ENCODE results near the gene IQUB.
"Not testable (repeated sequence)": the region's sequence is repeated elsewhere in the genome, so short reads cannot be mapped to it uniquely, and the experiment has no call there.

IQUB gene

DNA sequence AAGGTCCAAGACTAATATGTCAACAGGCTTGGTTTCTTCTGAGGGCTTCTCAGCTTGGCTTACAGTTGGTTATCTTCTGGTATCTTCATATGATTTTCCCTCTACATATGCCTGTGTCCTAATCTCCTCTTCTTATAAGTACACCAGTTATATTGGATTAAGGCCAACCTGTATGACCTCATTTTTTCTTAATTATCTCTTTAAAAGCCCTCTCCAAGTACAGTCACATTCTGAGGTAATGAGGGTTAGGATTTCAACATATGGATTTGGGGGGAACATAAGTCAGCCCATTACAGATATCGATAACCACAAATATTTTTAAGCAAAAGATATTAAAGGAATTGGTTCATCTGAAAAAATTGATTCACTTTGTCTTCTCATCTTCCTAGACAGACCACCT lies 49.2 kb downstream of the IQUB start:
- DNase-seq = no peak

DNA sequence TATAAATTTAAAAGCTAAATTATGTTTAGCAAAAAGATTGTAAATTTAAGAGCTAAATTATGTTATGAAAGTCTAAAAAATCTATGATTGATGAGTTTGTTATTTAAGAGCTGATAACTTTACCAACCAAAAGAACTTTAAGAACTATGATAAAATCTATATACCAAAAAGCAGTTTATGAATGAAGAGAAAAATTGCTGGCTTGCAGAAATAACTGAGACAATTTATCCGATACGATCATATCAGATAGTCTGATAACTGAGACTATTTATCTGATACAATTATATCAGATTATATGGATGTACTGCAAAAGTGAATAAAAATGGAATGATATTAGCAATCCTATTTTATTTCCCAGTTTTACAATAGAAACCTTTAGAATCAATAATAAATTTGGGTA lies 50.2 kb downstream of the IQUB start:
- no peak for DNase-seq

DNA sequence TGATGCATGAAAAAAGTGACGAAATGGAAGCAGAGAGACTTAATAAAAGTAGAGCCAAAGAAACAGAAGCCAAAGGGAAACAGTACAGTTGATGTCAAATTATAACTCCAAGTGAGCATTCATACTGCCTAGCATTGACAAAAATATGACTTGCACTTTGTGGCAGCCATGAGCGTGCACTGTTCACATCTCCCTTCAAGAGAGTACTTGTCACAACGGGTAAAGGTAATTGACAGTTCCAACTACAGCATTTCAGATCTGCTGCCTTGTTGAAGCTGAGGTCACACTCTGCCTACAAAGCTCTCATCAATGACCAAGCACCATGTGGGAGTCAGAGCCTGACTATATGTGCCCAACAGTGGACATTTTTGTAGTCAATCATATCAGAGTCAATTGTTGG lies 54.3 kb downstream of the IQUB start:
- no peak for DNase-seq

DNA sequence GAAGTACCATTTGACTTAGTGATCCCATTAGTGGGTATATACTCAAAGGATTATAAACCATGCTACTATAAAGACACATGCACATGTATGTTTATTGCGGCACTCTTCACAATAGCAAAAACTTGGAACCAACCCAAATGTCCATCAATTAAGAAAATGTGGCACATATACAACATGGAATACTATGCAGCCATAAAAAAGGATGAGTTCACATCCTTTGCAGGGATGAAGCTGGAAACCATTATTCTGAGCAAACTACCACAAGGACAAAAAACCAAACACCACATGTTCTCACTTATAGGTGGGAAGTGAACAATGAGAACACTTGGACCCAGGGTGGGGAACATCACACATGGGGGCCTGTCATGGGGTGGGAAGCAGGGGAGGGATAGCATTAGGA lies 56.3 kb downstream of the IQUB start:
- DNase-seq = not testable (repeated sequence)

DNA sequence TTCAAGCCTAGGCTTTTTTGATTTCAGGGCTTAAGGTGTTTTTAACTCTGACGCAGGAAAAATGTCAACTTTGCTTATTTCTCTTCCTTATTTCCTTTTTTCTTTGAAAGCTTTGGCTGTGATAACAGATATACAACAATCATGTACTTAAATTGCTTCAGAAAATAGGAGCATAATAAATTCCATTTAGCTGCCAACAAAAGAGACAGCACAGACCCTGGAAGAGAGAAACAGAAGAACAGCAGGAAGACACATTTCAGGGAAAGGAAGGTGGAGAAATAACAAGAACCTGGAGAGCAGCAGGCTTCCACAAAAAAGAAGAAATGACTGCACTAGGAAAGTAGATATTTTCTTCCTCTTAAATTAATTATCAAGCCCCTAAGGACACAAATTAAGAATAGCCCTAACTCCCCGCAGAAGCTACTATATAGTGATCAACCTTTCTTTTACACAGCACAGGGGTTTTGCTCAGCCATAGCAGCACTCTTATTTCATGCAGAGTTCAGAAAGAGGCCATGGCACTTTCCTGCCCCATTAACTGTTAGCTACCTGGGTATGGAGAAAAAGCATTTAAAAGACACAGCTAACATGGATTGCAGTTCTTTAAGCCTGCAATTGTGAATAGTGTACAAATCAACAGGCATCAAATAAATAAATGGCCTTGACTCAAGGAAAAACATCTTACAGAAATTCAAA lies 61.5 kb downstream of the IQUB start:
- DNase-seq = no peak

DNA sequence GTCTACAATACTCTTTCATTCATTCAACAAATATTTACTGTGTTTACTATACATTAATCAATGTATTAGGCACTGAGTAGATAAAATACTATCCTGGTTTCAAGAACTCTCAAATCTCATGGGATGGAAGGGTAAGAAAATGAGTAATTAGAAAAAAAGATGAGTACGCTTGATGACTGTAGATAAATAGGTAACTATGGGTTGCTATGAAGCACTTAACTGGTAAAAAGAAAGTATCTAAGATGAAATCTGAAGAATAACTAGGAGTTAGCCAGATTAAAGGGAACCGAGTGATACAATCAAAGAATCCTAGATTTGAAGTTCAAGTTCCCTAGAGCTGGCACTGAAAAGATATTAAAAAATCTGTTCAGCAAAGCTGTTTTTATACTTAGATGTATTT lies 62.1 kb downstream of the IQUB start:
- DNase-seq = no peak

DNA sequence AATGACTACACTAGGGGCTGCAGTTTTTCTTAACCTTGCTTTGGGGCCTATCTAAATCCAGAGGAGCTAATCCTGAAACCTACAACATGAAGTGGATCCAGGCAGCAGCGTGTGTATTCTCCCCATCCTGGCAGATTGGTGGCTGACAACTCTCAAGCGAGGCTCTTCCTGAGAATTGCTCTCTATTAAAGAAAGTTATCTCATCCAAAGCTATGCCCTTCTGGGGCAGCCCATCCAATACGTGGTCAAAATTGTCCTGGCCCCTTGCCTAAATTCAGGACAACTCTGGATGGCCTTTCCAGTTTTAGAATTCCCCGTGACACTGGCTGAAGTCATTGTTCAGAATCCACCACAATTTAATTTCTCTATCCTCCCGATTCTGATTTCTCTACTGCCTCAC lies 66.1 kb downstream of the IQUB start:
- DNase-seq = no peak

DNA sequence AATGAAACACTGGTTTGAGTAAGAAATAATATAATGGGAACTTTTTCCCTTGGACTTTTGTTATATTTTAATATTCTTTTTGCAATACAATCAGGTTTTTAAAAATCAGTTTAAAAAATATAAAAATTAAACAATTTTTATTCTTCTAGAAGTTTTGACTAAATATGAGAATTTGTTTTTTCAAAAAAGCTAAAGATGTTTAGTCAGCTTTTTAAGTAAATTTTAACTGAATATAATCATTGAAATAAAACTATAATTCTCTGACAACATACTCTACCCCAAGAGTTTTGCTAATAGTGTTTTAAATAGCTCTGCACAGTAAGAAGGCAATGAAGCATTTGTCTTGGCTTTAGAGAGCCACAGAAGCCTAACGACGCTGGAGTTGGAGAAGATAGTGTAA lies 70.5 kb downstream of the IQUB start:
- no peak for DNase-seq

DNA sequence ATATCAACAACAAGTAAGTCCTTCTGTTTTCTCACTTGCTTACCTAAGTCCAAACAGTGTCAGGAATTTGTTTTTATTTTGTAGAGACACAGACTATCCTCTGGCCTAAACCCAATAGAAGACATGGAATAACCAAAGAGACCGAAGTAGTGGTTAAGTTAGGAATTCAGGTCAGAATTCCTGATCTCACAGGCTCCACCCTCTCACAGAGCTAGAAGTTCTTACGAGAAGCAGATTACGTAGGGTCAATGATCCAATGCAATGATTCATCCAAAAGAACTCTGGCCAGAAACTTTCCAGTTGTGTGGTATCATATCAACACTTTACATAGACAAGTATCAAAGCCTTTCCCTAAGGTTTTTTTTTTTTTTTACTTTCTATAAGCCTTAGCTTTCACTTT lies 73.8 kb downstream of the IQUB start:
- DNase-seq = no peak

DNA sequence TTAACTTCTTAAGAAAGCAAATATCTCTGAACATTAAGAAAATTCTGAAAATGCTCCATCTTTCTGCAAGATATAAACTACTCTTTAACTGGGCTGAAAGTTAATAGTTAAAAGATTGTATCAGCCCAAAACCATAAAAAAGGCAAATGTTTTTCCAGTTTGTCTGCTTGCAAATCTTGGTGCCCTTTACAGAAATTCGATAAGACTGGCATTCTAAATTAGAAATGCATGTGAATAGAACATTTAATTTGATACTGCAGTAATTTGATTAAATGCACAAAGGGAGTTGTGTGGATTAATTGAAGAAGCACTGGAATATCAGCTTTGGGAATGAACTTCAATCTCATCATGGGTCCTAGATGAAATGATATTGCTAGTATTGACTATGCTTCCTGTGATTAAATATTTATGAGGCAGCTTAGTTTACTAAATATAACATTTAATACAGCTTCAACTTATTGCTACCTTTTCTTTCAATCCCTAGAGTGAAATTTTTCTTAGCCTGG lies 78.4 kb downstream of the IQUB start:
- no peak for DNase-seq

DNA sequence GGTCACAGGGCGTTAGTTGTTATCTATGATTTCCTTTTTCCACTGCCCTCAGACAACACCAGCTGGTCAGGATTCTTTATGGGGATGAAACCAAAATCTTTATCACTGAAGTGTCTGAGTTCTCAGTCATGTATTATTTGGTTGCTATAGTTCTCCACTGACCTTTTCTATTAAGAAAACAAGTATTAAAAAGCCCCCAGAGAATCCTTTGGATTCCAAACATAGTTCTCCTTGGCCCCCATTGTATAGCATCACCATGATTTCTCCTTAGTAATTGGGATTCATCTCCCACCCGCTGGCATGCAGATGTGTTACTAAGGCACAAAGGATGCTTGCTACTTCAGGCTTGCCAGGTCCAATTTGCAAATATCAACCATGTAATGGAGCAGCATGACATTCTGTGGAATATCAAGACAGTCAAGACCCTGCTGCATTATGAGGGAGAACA lies 94.3 kb downstream of the IQUB start:
- DNase-seq = no peak

DNA sequence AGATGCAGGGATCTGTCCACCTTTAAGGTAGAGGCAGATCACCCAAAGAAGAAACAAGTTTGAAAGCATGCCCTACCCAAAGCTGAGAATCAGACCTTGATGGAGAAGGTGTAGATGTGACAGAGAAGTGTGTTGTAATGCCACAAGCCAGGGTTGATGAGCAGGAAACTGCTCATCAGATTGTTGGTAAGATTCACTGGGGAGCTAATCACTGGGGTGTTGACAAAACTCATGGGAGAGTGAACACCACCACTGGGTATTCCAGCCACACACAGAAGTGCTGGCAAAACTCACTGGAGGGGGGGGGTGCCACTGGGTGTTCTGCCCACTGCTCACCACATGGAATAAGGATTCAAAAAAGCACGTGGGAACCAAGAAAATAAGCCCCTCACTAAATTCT lies 95.2 kb downstream of the IQUB start:
- DNase-seq = no peak

DNA sequence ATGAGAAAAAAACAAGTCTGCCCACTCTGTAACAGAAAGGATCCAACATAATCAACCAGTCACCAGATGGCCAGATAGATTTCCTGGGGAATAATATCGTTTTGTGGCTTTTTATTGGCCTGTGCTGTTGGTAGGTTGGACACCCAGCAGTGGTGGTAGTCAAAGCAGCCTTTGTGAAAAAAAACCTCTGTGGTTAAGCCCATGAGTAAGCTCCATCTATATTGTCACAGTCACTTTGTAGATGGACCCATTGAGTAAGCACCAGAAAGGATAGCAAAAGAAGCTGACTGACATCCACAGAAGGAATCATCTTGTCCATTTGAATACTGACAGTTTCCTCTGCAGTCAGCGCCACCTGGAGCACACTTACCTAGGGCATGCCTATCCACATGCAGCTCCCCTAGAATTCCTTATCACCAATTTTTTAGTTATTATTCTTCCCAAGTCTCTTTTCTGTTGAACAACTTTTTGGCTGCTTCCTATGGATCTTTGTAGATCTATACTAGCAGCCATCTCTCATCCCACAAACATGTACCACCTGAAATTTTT lies 96.9 kb downstream of the IQUB start:
- no peak for DNase-seq

DNA sequence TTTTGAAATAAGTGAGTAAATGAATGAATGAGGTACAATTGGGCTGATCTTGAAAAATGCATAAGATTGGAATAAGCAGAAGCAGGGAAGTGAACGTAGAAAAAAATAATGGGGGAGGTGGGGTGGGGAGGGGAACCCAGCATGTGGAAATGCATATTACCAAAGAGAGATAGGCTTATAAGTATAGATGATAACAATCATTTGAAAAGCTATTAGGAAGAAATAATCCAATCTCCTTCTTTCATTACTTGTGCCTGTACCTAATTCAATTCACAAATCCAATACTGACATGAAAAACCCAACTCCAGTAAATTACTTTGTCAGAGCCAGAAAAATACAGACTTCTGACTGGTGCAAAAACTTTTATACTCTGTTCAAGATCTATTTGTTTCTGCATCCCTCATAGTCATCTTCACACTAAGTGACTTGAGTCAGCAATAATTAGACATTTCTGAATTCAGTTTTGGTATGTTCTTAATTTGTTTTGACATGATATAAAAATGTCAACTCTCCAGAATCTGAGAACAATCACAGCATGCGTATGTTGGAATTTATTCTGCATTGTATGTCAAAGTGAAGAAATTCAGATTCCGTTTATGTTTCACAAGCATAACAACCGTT lies 99.2 kb downstream of the IQUB start:
- DNase-seq = no peak

DNA sequence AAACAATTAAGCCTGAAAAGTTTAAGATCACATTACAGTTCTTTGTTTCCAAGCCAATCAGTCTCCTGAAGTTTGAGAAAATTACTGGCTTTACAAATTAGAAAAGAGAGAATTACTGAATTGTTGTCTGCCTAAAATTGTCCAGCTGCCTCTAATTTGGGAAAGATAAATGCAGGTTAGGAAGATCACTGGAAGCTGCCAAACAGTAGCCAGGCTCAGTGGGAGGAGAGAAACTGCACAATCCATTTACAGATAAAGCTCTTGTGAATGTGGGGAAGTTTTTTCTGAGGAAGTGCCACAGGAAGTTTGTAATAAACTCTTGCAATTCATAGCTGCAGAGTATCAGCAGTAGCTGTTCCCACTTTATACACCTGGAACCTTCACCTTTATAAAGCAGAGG lies 100.7 kb downstream of the IQUB start:
- peak; percentile 83 for DNase-seq

DNA sequence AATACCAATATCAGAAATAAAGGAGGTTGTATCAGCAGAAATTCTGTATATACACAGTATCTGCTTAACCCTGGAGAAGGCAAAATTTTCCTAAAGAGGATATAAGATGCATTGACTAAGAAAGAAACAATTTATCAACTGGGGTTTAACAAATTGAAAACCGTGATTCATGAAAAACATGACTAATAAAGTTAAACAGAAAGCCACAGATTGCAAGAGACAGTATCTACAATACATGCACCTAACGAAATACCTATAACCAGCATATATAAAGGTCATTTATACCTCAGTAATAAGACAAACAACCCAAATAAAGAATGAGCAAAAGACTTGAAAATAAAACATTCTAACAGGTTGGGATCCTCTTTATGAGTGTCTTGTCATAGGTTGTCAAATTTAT lies 101.8 kb downstream of the IQUB start:
- DNase-seq = no peak

DNA sequence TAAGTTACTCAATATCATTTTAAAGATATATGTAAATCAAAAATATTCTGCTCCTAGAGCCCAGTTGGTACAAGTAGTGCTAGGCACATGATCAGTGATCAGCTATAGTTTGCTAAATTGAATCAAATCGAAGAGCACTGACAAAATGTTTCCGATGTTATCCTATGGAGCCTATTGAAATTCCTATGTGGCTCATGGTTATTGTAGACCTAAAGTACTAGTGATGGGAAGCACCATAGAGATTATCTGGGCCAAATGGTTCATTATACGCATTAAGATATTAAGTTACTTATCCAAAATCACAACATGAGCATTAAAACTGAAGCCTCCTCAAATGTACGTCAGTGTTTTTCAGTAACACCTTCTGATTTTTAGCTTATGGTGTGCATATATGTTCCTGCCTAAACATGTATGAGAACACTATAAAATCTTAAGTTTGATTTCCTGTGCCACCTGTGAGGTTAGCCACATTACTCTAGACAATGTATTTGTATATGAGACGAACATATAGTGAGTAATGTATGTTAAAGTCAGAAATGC lies 103.2 kb downstream of the IQUB start:
- DNase-seq = no peak

DNA sequence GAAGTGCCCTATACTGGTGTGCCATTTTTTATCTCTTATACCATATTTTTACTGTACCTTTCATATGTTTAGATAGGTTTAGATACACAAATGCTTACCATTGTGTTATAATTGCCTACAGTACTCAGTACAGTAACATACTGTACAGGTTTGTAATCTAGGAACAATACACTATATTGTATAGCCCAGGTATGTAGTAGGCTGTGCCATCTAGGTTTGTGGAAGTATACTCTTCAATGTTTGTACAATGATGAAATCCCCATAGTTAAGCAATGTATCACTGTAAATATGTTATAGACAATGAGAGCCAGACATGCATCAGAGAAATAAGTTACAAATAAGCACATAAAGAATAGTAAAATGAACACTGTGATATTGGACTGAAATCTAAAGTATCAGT lies 109.1 kb downstream of the IQUB start:
- DNase-seq = no peak

DNA sequence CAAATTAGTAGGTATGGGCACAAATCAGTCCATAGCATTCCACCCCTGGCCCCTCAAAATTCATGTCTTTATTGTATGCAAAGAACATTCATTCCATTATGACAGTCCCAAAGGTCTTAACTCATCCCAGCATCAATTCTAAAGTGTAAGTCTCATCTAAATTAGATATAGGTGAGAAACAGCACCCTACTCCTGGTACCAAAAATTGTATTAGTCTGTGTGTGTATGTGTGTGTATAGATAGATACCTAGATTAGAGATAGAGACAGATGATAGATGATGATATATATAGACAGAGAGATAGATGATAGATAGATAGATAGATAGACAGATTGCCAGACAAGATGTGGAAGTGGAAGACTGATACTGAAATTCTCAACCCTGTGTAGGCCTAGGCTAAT lies 109.9 kb downstream of the IQUB start:
- no peak for DNase-seq

DNA sequence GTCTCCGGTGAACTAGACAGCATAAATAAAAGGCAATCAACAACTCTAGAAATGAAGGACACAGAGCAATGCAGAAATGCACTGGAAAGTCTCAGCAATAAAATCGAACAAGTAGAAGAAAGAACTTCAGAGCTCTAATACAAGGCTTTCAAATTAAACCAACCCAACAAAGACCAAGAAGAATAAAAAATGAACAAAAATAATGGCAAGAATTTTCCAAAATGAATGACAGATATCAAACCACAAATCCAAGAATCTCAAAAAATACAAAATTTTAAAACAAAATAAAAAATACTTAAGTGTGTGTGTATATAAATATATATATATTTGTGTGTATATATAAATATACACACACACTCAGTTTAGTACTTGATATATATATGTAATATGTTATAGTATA lies 110.8 kb downstream of the IQUB start:
- DNase-seq = no peak

DNA sequence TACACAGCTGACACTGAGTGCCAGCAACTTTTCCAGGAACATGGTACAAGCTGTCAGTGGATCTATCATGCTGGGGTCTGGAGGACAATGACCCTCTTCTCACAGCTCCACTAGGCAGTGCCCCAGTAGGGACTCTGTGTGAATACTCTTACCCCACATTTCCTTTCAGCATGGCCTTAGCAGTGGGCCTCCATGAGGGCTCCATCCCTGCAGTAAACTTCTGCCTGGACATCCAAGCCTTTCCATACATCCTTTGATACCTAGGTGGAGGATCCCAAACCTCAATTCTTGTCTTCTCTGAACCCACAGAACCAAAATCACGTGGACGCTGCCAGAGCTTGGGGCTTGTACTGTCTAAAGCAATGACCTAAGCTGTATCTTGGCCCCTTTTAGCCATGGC lies 116.8 kb downstream of the IQUB start:
- DNase-seq = no peak

DNA sequence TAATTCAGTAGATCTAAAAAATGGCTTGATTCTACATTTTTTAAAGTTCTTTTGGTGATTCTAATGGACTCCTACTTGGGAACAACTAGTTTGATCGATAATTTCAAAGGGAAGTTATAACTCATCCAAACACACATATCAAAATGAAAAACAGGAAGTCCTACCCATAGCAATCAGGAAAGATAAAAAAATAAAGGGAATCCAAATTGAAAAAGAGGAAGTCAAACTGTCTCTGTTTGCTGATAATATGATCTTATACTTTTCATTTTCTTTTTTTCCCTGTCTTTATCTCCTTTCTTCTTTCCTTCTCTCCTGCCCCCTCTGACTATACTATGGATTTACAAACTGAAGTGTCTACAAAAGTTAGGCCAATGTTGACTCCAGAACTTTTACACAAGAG lies 118.8 kb downstream of the IQUB start:
- DNase-seq = no peak

DNA sequence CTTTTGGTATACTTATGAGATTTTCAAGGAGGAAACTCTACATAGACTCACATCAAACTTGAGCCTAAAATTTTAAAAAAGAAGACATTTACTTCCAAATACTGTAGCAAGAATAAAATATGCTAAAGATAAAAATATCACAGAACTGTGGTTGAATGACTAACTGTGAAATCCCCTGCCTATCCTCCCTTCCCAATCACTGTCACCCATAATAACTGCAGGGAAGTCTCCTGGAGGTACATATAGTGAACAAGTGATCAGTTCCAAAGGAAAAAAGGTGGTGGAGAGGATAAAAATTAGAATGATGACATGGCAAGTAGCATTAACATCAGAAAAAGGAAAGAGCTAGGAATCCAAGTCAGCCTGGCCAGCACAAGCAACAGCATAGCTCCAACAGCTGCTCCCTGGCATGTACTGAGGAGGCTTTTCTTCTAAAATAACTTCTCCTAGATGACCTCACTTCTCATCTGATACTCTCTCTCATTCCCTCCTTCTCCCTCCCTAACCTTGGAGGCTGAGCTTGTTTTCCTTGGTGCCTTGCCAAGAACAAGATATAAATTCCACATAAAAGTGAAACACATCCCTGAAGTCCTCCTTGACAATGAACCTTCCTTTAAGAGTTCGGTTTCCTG lies 124.0 kb downstream of the IQUB start:
- DNase-seq = no peak

DNA sequence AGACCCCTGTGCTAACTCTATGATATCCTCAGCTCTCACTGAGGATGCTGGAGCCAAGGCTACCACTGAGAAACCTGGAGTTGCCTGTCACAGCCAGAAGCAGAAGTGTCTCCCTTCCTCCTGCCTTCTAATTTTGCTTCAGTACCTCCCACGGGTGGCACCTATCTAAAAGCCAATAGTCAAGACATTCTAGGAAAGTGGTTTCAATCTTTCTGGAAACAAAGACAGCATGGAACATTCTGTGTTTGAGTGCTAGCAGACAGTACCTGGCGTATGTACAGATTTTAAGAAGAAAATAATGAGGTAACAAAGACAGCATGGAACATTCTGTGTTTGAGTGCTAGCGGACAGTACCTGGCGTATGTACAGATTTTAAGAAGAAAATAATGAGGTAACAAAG lies 126.4 kb downstream of the IQUB start:
- not testable (repeated sequence) for DNase-seq
